Natural killer cell treated with Interleukin-12 subunit alpha and Interleukin-12 subunit beta and Interleukin-15 and Interleukin-18, amount 100 ng/mL, for 72 hours (primary cell): ENCODE results near the gene NMNAT2. TPM values are rescaled to one million over a fixed set of nuclear protein-coding genes. Genes with fewer than 3 reads are reported as not detected.
A peak's percentile ranks its signal among the peaks of the same experiment; 100 is the strongest.

Experiments
- ATAC-seq, 2 donors: fragments of 150-1000 bp; cut with Tn5 transposase in 1 of 2; sonication (Bioruptor Pico), chemical (Tn5 transposase) in 1 of 2; 2 replicates each; pipeline ENCODE4 v1.10.0; 2021
- DNase-seq: peaks from one replicate; pipeline ENCODE4 v3.0.0; 2022; ENCODE audit warnings: low spot score
- H3K27ac Mint-ChIP-seq, 2 donors: 1 replicate in 1 of 2; 2 replicates in 1 of 2; pipeline ENCODE4 v1.8.0; 2022; ENCODE audit warnings: mixed read lengths in 2 of 2, mild to moderate bottlenecking in 1 of 2, moderate library complexity in 1 of 2
- H3K27me3 Mint-ChIP-seq, 2 donors: 1 replicate in 1 of 2; 2 replicates in 1 of 2; pipeline ENCODE4 v1.8.0; 2022; ENCODE audit warnings: mixed read lengths in 2 of 2
- H3K36me3 Mint-ChIP-seq: one replicate; pipeline ENCODE4 v1.8.0; 2022; ENCODE audit warnings: mixed read lengths
- H3K4me1 Mint-ChIP-seq, 2 donors: 1 replicate in 1 of 2; 2 replicates in 1 of 2; pipeline ENCODE4 v1.8.0; 2022; ENCODE audit warnings: low read depth in 2 of 2, mixed read lengths in 2 of 2, mild to moderate bottlenecking in 1 of 2
- H3K4me3 Mint-ChIP-seq: one replicate; pipeline ENCODE4 v1.8.0; 2022; ENCODE audit warnings: mixed read lengths
- H3K9me3 Mint-ChIP-seq: 2 replicates; pipeline ENCODE4 v1.8.0; 2022; ENCODE audit warnings: mixed read lengths
- total RNA-seq, 2 donors: library from RNA; stranded (reverse); gene quantifications; one replicate each; pipeline ENCODE4 v1.2.3, GENCODE V29; 2022

Gene NMNAT2
- total RNA-seq, 2 donors from 2014 or later: not detected

DNA sequence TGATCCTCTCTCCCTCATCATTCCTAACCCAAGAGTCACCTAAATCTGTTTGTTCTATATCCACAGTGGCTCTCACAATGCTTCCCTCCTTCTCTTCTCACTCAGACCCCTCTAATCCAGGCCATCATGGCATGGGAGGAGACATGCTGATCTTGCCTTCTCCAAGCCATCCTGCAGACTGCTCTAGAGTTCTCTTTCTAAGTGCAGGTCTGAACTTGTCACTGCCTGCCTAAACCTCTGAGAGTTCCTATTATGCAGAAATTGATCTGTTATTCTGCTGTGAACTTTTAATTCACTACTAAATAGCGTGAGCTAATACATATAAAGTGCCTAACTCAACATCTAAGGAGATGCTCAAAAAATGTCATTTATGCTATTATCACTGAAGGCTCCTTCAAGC is 205.3 kb downstream of the NMNAT2 start:
- Mint-ChIP-seq H3K27ac (no peak overlapping the region), H3K9me3 (no peaks in the 10 kb centered on the region), H3K36me3 (no peaks in the 10 kb centered on the region), H3K4me3 (no peak overlapping the region), H3K4me1 (peaks cover 0 to under 1% of the 10 kb centered on the region in 2 donors), H3K27me3 (peaks cover 27 to 42% of the 10 kb centered on the region in 2 donors)
- no peak for DNase-seq
- no peak for ATAC-seq

DNA sequence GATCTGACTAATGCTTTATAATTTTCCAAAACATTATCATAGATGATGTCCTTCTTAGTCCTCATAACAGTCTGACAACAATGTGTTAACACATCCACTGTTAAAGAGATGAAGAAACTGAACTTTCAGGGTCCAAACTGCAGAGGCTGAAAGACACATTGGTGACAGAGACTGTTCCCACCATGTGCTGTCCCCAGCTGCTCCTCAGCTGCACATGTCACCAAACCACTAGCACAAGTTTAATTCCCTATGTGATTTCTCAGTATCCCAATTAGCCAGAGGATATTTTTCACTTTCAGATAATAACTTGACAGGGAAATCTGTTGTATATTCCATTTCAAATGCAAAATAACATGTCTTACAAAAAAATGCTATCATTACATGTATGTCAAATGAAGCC is 207.5 kb downstream of the NMNAT2 start:
- DNase-seq (no peak), ATAC-seq (no peak)
- no peak overlapping the region for H3K4me3 Mint-ChIP-seq
- H3K4me1 Mint-ChIP-seq: peaks cover 0 to 3% of the 10 kb centered on the region in 2 donors
- no peak overlapping the region for H3K27ac Mint-ChIP-seq
- H3K9me3 Mint-ChIP-seq: no peaks in the 10 kb centered on the region
- no peaks in the 10 kb centered on the region for H3K36me3 Mint-ChIP-seq
- peaks cover 20 to 34% of the 10 kb centered on the region in 2 donors for H3K27me3 Mint-ChIP-seq

DNA sequence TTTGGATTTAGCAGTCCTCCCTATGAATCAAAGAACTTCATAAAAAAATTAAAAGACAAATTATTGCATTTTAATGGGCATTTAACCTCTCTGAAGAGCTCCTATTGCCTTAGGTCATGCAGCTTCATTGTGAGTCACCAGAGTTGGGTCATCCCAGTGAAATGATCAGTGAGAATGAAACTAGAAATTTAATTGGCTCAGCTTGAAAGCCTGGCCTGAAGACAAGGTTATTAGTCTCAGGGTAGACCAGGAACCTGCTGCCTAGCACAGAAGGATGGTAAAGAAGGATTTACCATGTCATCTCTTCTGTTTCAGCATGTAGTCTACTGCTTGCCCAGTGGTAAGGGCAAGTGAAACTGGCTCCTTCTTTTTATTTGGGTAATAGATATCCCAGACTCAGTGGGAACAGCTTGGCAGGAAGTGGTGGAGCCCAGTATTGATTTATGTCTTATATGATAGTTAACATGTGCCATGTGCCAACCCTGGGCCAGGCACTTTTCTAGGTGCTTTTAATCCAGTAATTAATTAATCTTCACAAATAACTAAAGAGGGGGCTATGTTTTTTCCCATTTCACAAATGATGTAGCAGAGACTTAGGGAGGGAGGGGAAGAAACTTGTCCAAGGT is 208.5 kb downstream of the NMNAT2 start:
- Mint-ChIP-seq H3K36me3 (no peaks in the 10 kb centered on the region), H3K27ac (no peak overlapping the region), H3K27me3 (peaks cover 24 to 36% of the 10 kb centered on the region in 2 donors), H3K9me3 (no peaks in the 10 kb centered on the region), H3K4me3 (no peak overlapping the region), H3K4me1 (peaks cover 0 to 3% of the 10 kb centered on the region in 2 donors)
- no peak for DNase-seq
- peak; percentile 67 to 70 for ATAC-seq

DNA sequence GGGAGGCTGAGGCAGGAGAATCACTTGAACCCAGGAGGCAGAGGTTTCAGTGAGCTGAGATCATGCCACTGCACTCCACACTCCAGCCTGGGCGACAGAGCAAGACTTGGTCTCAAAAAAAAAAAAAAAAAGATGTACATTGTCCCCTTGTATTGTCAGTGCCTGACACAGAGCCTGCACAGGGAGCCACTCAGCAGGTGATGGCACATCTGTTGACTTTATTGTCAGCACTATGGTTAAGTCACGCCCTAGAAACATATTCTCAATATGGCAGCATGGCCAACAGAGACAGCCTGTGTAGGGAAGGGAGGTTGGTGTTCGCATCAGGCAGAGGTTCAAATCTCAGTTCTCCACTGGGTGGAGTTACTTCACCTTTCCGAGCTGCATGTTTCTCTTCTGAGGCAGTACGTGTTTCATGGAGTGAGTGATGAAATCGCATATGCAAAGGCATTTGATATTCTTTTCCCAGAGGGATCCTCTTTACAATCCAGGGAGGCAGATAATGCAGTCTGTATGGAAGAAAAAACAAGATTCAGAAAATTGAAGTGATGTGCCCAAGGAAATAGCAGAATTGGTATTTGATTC is 211.6 kb downstream of the NMNAT2 start:
- Mint-ChIP-seq H3K27ac (no peak overlapping the region), H3K4me1 (peaks cover 0 to 3% of the 10 kb centered on the region in 2 donors), H3K9me3 (no peaks in the 10 kb centered on the region), H3K27me3 (peaks cover 12 to 22% of the 10 kb centered on the region in 2 donors), H3K4me3 (no peak overlapping the region), H3K36me3 (no peaks in the 10 kb centered on the region)
- DNase-seq (no peak), ATAC-seq (no peak)

DNA sequence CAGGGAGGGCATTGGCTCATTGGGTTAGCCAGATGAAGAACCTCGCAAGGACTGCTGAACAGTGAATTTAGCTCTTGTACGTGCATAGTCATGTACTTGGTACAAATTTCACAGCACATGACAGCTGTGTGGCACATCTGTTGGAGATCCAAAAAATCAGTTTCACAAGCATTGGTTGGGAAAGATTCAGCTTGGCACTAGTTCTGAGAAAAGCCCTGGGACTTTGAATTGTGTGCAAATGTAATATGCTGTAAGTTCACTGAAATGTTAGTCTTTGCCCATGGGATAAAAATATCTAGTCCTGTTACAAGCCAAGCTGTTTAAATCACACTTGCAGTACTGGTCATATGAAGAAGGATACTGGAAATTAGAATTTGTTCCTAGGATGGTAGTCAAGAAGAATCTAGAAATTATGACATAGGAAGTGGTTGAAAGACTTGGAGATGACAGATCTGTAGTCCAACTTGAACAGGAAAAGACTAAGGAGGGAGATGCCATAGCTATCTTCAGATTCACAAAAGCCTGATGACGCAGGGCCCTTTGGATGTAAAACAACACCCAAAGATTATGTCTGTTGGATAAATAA is 212.9 kb downstream of the NMNAT2 start:
- ATAC-seq (no peak), DNase-seq (no peak)
- Mint-ChIP-seq H3K9me3 (no peaks in the 10 kb centered on the region), H3K4me1 (peaks cover 0 to 3% of the 10 kb centered on the region in 2 donors), H3K36me3 (no peaks in the 10 kb centered on the region), H3K27ac (no peak overlapping the region), H3K27me3 (peaks cover 12 to 32% of the 10 kb centered on the region in 2 donors), H3K4me3 (no peak overlapping the region)

DNA sequence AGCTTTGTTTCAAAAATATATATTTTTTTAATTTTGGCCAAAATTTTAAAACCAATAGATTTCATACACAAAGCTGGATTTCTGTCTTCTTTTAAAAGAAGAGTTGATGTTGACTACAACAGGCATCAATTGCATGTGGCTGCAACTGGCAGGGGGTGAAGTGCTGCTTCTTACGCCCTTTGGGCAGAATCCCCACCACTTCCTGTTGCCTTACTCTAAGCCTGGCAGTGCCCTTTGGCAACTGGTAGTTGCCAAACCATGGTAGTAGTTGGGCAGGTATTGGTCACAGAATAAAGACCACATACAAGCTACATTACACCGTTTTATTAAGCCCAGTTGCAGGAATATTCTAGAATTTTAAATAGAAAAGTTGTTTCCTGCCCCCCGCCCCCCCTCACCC is 215.1 kb downstream of the NMNAT2 start:
- Mint-ChIP-seq H3K4me1 (peaks cover 0 to 3% of the 10 kb centered on the region in 2 donors), H3K36me3 (no peaks in the 10 kb centered on the region), H3K9me3 (no peaks in the 10 kb centered on the region), H3K27me3 (peaks cover 17 to 35% of the 10 kb centered on the region in 2 donors), H3K4me3 (no peak overlapping the region), H3K27ac (no peak overlapping the region)
- DNase-seq (no peak), ATAC-seq (no peak)

DNA sequence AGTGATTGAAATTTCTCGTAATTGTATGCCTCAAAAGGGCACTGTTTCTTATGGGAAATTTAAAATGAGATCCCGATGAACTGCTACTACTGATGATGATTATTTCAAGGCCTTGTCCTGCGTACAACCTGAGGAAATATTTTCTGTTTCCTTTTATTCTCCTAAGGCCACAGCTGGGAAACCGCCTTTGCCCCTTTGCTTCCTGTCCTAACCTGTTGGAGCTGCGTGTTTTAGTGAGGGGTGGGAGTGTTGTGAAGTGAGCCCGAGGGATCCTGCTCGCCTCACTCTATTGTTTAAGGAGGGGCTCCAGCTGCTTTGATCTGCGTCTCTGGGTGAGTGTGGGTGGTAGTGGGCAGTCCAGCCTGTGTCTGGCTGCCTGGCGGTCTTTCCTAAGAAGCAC is 217.7 kb downstream of the NMNAT2 start:
- ATAC-seq (no peak), DNase-seq (no peak)
- Mint-ChIP-seq H3K4me1 (peaks cover 0 to under 1% of the 10 kb centered on the region in 2 donors), H3K36me3 (no peaks in the 10 kb centered on the region), H3K9me3 (no peaks in the 10 kb centered on the region), H3K27ac (no peak overlapping the region), H3K27me3 (peaks cover 21 to 40% of the 10 kb centered on the region in 2 donors), H3K4me3 (no peak overlapping the region)

DNA sequence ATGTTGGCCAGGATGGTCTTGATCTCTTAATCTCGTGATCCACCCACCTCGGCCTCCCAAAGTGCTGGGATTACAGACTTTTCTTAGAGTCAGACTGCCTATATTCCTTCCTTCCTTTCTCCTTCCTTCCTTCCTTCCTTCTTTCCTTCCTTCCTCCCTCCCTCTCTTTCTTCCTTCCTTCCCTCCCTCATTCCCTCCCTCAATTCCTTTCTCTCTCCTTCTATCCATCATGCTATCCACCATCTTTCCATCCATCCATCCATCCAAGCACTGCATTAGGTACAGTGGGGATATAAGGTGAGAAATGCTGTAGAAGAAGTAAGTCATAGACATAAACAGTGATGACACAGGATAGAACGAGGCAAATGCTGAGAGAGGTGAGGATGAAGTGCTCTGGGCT is 218.9 kb downstream of the NMNAT2 start:
- ATAC-seq (no peak), DNase-seq (no peak)
- Mint-ChIP-seq H3K9me3 (no peaks in the 10 kb centered on the region), H3K27me3 (peaks cover 19 to 42% of the 10 kb centered on the region in 2 donors), H3K4me1 (peaks cover 8 to 11% of the 10 kb centered on the region in 2 donors), H3K36me3 (no peaks in the 10 kb centered on the region), H3K27ac (no peak overlapping the region), H3K4me3 (no peak overlapping the region)

DNA sequence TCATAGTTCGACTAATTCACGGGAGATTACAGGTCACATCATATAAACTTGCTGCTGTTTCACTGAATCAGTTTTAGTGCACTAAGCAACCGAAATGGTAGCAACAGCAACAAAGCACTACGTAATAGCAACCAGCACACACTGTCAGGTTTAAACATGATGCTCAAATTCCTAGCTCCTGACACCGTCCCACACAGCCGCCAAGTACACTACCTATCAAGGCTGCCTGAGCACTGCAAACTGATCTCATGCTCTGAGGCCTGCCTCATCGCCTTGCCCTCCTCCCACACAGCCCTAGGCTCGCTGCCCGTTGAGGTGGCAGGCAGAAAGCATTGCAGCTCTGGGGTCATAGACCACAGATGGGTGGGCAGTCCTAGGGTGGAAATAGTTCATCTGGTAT is 219.7 kb downstream of the NMNAT2 start:
- Mint-ChIP-seq H3K36me3 (no peaks in the 10 kb centered on the region), H3K27ac (no peak overlapping the region), H3K9me3 (no peaks in the 10 kb centered on the region), H3K4me1 (peaks cover 8 to 11% of the 10 kb centered on the region in 2 donors), H3K4me3 (no peak overlapping the region), H3K27me3 (peaks cover 19 to 42% of the 10 kb centered on the region in 2 donors)
- DNase-seq: no peak
- no peak for ATAC-seq

Other genes with a start within 250 kb of the NMNAT2 start
- not detected for gene LAMC2, start 232.1 kb downstream of the NMNAT2 start, total RNA-seq
- 10 to 100 TPM; 90.2 to 96.1 TPM for gene SMG7, start 54.1 kb upstream of the NMNAT2 start, total RNA-seq
- 10 to 100 TPM in 1 of 2 donors, 1 to 10 TPM in 1; 5.4 to 20.5 TPM for gene NCF2, start 172.1 kb upstream of the NMNAT2 start, total RNA-seq
- 100 to 1,000 TPM; 120 to 221 TPM for gene ARPC5, start 217.4 kb upstream of the NMNAT2 start, total RNA-seq
- not detected for gene APOBEC4, start 234.9 kb upstream of the NMNAT2 start, total RNA-seq